GM18858 (cell line): Measurements from ENCODE around the gene RASSF3.
"Not testable (repeated sequence)": the region's sequence is repeated elsewhere in the genome, so short reads cannot be mapped to it uniquely, and the experiment has no call there.

Experiments used
- ATAC-seq: cut with Tn5 transposase; IDR thresholded peaks from one replicate; pipeline ENCODE4 v1.9.1; 2021; ENCODE audit not compliant: unreplicated experiment

The RASSF3 gene

DNA sequence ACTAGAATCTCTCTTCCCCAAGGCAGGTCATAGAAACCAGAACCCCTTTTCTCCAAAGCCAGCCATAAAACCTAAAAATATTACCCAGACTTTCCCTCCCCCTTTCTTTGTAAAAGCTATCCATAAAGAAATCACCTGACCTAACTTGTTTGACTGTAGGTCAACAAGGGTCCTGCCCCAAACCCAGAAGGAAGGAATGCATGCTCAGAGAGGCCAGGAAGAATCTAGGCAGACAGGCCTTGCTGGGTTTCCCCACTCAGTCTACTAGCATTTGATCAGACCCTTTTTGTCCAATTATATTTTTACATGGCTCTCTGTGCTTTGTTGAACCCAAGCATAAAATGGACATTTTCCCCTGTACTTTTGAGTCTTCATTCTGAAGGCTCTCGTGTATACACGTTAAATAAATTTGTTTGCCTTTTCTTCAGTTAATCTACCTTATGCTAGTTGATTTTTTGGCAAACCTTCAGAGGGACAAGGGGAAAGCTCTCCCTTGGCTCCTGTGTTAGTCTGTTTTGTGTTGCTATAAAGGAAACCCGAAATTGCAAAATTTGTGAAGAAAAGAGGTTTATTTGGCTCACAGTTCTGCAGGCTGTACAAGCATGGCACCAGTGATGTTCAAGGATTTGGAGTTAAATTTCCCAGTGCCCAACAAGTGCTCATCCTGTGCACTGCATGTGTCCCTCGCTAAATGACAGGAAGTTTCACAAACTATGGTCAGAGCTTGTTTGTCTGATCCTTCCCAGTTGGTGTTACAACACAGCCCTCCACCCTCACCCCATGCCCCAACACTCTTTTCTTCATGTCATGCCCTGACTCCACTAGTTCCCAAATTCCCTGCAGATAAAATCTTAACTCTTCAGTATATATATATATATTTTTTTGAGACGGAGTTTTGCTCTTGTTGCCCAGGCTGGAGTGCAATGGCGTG lies 14.2 kb upstream of the RASSF3 start:
- ATAC-seq: no peak

DNA sequence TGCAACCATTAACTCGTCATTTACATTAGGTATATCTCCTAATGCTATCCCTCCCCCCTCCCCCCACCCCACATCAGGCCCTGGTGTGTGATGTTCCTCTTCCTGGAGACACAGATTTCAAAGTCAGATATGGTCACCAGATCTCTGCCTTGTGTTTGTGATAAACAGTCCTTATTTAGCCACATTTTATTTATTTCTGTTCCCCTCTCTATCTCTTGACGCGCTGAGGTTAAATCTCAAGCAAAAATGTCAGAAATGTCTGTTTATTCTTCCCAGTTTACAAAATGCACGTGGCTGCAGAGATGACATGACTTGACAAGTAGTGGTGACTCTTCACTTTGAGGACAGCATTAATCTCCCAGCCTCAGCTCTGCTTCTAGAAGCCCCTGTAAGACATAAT lies 11.5 kb upstream of the RASSF3 start:
- ATAC-seq: no peak

DNA sequence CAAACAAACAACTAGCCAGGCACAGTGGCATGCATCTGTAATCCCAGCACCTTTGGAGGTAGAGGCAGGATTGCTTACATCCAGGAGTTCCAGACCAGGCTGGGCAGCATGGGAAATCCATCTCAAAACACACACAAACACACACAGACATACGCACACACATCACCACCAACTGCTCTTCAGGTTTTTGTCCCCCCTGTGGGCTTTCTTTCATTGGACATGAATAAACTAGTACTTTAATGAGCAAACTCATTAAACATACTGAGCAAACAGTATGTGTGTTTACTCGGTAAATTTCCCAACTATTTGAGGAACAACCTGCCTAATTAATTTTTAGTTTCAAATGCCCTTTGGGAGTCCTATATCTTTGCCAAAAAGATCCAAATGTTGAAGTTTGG lies 10.1 kb upstream of the RASSF3 start:
- ATAC-seq: no peak

DNA sequence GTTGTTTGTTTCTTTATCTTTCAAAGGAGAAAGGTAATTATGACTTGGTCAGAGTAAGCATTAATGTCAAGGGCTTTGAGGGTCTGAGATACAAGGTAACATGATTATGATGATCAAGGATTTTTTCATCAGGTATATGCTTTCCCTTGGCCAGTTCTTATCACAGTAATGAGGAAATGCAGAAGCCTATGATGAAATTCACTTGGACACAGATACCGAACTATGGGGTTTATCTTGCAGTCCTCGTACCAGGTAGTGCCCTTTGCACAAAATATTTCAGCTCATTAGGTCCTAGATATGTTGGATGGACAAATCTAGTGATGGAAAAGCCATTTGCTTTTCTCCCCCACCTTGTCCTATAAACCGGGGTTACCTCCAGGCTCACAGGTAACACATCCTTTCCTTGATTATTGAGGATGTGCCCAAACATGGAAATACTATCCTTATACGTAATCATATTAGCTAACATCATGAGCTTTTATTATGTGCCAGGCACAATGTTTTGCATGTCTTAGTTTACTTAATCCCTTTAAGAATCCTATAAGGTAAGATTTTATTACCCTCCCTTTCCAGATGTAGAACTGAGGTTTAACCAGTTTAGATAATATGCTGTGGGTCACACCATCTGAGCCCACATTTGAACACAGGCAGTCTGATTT lies 7.0 kb upstream of the RASSF3 start:
- no peak for ATAC-seq

DNA sequence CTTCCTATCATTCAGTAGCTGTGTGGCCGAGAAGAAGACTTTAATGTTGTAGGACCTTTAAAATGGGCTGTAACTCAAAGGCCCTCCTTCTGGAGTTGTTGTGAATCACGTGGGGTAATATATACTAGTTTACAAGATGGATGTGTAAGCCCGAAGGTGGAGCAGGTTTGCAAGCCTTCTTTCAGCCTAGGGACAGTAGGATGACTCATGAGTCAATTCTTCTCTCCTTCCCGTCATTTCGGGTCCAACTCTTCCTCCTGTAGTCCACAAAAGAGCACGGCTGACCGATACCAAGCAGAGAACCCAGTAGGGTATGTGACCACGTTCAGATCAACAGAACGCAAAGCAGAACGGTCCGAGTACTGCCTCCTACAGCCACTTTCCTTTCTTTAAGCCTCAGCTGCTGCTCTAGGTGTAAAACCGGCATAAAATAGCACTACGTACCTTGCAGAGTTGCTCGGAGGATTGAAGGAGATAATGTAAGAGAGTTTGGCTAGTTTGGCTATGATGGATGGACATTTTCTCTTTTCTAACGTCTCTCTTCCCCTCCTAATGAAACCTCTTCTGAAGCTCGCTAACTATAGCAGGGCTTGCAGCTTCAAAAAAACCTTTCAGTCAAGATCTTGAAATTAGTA lies 1.3 kb upstream of the RASSF3 start:
- peak; percentile 30 for ATAC-seq

DNA sequence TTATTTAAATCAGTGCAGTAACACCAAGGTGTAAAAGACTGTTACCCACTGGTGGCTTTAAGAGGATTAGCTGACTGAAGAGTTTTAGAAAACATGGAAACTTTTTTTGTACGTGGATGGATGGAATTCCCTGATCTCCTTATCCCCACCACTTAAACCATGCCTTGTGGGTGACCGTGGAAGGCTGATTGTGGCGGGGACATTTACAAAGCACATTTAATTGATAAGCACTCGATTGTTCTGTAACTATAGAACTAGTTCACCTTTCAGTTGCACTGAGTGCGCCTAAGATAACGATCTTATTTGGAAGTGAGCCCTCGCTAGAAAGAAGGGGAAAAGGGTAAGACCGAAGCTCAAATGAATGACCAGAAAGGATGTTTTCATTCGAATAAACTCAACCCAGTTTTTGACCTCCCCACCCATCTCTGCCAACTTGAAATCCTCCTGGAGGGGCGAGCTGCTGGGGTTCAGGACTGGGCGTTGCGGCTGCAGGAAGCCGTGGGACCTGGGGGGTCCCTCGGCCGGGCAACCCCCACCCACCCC lies 688 bp upstream of the RASSF3 start:
- ATAC-seq: peak; percentile 2

DNA sequence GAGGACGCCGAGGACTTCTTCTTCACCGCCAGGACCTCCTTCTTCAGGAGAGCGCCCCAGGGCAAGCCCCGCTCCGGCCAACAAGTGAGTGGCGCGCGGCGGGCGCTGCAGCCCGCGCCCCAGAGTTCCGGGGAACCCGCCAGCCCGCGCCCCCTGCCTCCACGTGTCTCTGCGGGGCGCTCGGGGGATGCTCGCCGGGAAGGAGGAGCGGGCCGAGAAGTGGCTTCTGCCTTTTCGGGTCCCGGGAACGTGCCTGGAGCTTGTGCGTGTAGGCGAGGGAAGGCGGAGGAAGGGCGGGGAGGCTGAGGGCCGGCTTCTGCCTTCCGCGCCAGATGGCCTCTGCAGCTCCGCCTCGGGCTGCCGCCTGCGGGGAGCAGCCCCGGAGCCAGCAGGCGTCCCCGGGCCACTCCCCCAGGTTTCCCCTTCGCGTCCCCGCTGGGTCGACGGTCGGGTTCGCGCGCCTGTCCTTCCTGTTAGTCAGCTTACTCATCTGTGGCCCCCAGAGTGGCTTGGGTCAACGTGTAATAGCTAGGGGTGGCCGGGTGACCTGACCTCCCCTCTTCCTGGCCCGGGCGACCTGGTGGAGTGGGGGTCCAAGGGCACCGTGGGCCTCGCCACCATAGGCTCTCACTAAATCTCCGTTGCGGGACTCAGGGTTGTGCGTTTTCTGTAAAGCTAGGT lies 505 bp downstream of the RASSF3 start:
- peak; percentile 32 for ATAC-seq

DNA sequence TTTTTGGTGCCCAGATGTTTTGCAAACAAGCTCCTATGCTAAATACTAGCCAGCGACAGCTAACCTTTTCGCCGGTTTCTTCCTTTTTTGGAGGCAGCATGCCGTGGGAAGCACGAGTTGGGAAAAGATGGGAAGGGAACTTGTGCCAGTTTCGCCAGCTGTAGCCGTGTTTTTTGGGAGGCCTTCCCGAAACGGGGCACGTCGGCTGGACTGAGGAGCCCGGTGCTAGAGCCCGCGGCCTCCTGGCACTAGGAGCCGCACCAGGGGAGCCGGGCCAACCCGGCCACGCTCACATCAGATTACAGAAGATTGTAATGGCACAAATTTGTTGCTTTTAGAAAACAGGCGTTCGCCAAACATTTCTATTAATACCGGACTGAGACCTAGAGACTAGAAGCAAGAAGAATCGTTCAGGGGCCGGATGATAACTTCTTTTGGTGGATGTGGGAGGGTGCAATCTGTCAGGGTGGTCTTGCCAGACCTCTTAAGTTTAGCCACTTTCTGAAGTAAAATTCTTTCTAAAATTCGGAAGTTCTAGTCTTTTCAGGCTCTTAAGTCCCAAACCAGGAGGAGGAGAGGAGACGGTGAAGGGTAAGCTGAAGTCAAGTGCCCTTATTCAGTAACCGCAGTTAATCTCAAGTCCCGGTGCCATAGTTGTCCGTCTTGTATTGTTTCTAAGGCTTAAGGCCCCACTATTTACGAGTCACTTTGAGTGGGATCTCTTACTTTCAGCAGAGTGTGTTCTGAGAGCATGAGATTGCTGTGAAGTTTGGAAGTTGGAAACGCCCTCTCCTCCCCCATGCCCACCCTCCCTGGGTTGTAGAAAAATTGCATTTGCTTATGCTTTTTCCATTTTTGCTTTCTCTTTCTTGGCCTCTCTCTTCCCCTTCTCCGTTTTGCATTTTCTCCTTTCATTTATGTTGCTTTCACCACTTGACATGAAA lies 1.3 kb downstream of the RASSF3 start:
- ATAC-seq: no peak

DNA sequence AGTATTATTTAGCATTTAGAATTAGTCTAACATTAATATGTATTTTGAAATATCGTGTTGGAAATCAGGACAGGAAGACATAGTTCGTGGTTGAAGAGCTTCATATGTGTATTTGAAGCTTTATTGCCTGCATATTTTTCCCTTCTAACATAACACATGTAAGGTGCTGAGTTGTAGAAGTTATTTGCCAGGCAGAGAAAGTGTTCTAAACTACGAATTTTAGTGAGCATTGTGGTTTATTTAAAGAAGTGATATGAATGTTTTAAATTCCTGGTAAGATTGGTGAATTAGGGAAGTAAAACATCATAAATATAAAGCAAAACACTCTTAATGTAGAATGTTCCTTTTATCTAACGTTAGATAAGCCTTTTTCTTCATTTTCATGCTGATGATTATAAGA lies 2.5 kb downstream of the RASSF3 start:
- ATAC-seq: no peak

DNA sequence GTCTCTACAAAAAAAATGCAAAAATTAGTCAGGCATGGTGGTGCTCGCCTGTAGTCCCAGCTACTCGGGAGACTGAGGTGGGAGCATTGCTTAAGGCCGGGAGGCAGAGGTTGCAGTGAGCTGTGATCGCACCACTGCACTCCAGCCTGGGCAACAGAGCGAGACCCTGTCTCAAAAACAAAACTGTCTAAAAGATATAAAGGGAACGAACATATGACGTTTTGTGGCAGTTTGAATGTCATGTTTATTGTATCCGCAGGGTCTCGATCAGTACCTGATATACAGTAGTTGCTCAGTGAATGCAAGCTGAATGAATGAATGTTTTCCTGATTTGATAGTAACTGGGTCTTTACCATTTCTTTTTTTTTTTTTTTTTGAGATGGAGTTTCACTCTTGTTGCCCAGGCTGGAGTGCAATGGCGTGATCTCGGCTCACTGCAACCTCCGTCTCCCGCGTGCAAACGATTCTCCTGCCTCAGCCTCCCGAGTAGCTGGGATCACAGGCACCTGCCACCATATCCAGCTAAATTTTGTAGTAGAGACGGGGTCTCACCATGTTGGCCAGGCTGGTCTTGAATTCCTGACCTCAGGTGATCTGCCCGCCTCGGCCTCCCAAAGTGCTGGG lies 3.6 kb downstream of the RASSF3 start:
- ATAC-seq: not testable (repeated sequence)

DNA sequence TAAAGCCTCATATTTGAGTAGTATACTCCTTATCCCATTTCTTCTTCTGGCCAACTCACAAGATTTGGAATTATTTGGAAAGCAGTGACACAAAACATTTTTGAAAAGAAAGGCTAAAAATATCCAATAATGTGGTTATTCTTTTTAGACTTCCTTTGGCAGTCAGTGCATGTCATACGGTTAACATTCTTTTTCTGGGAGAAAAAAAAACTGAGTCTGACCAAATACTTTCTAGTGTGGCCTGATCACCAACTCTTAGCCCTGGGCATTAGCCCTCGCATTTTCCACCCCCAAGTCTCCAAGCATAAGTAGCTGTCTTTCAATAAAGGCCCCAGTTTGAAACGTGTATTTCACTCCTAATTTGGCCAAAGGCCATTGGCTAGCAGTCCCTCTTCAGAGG lies 5.9 kb downstream of the RASSF3 start:
- no peak for ATAC-seq

DNA sequence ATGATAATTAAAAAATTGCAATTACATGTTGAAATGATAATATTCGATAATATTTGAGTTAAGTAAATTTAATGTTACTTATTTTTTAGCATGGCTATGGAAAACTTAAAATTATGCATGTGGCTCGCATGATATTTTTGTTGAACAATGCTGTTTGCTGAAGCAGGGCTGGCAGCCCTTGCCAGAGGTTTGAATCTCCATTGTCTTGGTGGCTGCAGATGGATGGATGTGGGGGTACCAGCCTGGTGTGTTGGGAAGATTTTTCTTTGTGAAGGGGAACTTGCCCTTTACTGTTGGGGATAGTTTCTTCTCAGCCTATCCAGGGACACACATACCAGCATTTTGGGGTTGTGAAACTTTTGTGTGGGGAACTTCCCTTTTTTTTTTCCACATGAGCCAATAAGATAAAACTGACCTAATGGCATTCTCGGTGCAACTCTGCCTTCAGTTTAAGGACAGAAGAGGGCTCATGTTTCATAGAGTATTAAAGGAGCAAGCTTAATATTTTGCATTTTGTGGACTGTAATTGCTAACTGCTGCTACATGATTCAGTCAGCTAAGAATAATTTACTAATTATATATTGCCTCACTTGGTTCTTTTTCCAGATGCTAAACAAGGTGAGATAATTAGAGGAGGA lies 8.8 kb downstream of the RASSF3 start:
- ATAC-seq: peak; percentile 31

DNA sequence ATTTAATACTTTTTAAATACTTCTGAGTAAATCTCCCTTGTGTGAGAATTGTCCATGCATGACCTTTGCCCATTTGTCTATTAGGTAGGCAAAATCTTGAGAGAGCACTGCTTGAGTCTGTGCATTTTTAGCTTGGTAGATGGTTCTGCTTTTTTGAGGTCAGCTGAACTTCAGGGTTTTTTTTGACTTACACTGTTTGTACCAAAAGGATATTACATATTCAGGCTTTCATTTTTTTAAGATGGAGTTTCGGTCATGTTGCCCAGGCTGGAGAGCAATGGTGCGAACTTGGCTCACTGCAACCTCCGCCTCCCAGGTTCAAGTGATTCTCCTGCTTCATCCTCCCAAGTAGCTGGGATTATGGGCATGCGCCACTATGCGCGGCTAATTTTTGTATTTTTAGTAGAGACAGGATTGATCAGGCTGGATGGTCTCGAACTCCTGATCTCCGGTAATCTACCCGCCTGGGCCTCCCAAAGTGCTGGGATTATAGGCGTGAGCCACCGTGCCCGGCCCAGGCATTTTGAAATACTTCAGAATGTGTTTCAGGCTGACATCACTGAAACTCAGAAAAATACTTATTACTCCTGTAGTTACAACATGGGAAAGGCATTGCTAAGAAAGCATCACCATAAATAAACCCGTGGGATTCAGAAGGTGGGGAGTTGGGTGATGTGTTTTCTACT lies 11.1 kb downstream of the RASSF3 start:
- peak; percentile 78 for ATAC-seq

DNA sequence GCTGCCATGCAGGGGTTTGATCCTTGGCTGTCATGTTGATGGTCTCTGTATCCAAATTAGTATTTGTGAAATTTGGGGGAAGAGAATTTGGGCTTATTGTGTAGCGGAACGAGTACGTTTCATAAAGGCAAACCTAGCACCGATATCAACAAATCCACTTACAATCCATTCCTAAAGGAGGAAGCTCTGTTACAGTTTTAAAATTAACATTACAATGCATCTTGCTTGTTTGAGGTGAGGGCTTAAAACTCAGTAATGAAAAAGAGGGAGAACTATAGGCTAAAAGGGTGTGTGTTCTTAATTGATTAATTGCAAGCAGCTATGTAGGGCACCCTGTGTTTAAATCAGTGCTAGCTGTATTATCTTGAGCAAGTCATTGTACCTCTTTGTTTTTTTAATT lies 13.7 kb downstream of the RASSF3 start:
- ATAC-seq: no peak

DNA sequence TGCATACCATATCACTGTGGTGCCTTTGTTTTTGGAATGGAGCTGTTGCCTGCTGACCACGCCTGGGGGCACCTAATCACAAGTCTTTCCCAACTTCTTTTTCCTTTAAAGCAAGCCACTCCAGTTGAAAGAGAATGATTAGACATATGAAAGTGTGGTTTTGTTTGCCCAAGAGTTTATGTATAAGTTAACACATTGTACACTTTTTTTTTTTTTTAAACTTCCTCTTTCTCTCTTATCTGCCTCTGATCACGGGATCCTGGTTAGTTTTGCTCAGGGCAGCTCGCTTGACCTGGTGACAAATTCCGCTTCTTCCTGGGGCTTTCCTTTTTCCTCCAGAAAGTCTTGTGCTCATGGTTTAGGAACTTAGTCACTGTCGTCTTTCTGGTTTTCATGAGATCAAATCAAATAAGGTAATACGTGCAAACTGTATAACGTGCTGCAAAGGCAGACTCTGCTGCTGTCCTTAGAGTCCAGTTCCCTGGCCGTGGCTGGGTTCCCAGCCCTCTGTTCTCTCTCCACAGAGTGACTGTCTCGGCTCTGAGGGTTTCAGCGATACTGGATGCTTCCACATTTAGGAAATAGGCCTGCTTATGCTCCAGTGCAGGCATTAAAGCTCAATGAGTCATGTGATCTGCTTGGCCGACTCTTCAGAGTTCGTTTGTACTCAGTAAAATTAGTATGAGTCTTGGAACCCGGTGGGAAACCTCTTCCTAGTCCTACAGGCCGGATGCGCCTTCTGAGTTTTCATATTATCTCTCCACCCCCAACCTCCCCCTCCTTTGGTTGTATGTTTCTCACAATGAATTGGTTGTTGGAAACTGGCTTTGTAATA lies 15.2 kb downstream of the RASSF3 start:
- peak; percentile 30 for ATAC-seq

DNA sequence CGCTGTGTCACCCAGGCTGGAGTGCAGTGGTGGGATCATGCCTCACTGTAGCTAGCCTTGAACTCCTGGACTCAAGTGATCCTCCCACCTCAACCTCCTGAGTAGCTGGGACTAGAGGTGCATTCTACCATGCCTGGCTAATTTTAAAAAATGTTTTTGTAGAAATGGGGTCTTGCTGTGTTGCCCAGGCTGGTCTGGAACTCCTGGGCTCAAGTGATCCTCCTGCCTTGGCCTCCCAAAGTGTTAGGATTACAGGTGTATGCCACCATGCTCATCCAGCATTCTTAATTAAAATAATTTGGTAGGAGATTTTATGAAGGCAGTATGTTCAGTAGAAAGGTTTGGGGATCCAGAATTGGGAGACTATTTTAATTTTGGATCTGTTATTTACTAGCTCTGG lies 16.3 kb downstream of the RASSF3 start:
- ATAC-seq: not testable (repeated sequence)

DNA sequence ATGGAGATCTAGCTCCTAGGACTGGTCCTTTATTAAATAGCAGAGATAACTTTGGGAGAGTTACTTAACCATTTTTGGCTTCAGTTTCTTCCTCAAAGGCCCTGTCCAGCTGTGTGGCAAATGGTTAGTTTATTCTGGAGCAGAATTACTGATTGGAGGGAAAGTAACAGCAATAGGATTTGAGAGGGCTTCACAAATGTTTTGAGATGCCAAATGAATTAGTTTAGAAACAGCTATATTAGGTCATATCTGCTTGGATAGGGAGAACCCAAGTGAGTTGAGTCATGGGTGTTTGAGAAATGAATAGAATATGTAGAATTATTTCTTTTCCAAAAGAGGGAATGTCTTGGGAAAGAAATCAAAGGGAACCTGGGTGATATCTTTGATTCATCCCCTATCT lies 17.5 kb downstream of the RASSF3 start:
- no peak for ATAC-seq

DNA sequence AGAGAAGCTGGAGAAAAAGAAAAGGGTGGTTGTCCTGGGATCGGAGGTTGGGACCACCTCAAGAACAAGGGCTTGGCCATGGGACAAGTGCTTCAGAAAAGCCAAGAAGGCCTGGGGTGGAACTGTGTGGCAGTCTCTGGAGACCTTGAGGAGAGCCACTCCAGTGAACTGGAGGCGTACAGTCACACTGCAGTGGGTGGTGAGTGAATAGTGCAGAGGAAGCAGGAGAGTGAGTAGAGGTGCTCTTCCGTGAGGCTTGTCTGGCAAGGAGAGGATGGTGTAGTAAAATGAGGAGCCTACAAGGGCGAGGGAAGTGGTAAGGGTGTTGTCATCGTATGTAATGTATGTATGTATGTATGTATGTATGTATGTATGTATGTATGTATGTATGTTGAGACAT lies 20.9 kb downstream of the RASSF3 start:
- ATAC-seq: peak; percentile 51
